ENCODE results near the gene DHRS7.

Gene DHRS7, protein sequence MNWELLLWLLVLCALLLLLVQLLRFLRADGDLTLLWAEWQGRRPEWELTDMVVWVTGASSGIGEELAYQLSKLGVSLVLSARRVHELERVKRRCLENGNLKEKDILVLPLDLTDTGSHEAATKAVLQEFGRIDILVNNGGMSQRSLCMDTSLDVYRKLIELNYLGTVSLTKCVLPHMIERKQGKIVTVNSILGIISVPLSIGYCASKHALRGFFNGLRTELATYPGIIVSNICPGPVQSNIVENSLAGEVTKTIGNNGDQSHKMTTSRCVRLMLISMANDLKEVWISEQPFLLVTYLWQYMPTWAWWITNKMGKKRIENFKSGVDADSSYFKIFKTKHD

DNA sequence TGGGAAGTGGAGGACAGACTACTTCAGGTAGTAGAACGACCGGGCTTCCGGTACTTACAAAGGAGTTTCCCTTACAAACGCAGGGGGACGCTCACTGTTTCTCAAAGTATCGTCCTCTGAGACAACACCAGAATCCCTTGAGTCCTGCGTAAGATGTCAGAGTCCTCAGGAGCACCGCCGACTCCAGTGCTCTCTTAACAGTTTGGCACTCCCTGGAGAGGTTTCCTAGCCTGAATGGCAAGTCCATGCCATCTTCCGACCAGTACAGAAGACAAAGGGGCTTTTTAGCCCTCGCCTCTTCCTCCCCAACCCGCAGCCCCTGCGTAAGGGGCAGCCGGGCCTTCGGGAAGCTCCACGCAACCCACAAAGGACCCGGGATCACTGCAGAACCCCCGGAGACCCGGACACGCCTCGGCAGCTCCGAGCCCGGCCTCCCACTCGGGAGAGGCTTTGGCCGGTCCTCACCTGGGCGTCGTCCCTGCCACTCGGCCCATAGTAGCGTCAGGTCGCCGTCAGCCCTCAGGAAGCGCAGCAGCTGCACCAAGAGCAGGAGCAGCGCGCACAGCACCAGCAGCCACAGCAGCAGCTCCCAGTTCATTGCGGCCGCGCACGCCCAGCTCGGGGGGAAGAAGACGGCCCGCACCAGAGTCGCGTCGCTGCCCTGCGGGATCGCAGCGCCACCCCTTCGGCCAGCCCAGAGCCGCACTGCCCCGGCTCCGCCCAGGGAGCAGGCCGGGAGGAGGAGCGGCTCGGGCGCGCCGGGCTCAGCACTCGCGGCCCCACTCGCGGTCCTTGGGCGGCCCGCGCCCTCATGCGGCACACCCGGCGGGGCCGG, at the start of gene DHRS7:
Gene DHRS7 (minus strand): TSS at position 687 of the 835 bp plus-strand sequence. CDS start 89 bp downstream, at position 598.
- DNase-seq (ENCODE audit: low read depth) = peak; percentile 39

- no peak for DNase-seq (ENCODE audit: low read depth)
Observed at GRCh38 chr14:60214415-60215126, 49.4 kb upstream of the DHRS7 start.

DNA sequence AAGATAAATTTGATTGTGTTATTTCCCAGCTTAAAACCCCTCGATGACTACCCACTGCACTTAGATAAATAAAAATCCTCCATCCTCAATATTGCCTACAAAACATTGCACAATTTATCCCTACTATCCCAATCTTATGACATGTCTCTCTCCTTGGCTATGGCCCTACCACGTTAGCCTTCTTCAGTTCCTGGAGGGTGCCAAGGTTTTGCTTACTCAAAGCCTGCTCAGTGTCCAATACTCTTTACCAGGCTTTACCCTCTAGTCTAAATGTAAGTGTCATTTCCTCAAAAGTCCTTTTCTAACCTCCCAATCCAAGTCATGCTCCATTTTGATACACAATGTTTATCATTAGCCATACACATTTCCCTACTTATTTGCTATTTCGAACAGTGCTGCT, 48.8 kb upstream of the DHRS7 start:
- DNase-seq (ENCODE audit: low read depth) = no peak

GRCh38 chr14:60212503-60213371, 47.5 kb upstream of the DHRS7 start:
- no peak for DNase-seq (ENCODE audit: low read depth)

DNA sequence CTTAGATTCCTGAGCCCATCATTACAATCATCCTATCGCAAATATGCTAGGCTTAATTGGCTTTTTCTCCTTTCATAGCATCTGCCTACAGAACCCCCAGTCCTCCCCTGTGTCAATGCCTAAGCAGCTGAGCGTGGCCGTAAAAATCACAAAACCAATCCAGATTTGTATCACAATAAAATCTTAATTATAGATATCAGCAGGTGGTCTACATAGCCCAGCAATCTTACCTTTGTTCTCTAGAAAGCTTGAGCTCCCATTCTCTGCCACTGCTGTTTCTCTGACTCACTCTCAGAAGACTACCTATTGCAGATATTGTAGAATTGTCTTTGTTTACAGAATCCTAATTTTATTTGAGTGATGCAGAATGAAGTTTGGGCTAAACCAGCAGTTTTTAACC, 46.0 kb upstream of the DHRS7 start:
- DNase-seq (ENCODE audit: low read depth) = no peak

GRCh38 chr14:60210703-60211102, 45.5 kb upstream of the DHRS7 start:
- DNase-seq (ENCODE audit: low read depth) = no peak

DNA sequence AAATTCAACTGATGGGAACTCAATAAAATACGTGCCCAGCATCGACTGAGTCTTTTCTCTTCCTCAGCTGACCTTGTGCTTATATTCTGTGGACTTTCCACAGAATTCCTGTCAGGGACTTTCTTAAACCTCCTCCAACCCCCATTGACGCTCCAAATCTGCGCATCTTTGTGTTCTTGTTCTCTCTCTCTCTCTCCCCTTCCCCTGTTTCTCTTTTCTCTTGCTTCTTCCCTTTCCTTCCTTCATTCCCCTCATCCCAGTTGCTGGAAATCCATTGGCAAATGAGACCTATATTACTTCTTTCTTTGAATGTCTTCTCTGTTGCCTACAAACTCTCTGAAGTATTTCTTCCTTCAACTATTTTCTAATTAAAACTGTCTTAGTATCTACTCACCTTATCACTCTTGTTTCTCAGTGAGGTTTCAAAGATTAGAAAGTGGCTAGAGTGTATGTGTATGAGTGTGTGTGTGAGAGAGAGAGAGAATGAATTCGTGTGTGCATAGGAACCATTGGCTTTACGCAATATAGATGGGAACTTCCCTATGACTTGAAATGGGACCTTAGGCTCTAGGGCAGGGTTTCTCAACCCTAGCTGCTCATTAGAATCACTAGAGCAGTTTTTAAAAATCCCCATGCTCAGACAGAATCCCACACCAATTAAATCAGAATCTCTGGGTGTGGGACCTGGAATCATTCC, 41.8 kb upstream of the DHRS7 start:
- DNase-seq (ENCODE audit: low read depth) = no peak

- no peak for DNase-seq (ENCODE audit: low read depth)
Observed at GRCh38 chr14:60206249-60206670, 41.1 kb upstream of the DHRS7 start.

GRCh38 chr14:60204843-60205774, 39.9 kb upstream of the DHRS7 start:
- no peak for DNase-seq (ENCODE audit: low read depth)

DNA sequence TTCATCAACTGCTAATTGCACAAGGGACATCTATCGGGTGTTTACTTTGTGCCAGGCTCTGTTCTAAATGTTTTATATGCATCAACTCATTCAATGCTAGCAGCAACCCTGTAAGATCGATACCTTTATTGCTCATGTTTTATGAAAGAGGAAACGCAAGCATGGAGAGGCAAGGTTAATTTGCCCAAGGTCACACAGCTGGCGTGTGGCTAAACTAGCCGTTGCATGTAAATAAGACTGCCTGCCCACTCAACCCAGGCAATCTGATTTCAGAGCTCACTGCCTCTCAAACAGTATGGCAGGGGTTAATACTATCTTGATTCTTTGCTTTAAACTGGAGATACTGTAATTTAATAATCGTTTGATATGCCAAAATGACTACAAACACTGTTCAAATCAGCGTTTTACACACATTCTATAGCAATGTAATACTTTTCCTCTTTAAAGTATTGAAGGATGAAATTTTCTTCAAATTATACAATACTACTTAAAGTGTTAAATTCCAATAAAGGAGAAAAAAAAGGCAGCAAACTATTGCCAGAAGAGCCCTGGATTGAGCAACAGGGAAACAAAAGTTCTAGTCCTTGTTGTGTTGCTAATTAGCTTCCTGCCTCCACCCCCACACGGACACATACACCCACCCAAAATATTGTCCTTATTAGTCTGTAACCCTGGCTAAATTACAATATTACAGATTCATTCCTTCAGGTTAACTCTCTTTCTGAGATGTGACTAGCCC, 39.1 kb upstream of the DHRS7 start:
- no peak for DNase-seq (ENCODE audit: low read depth)

- DNase-seq (ENCODE audit: low read depth) = no peak
Observed at GRCh38 chr14:60199321-60199720, 34.1 kb upstream of the DHRS7 start.

GRCh38 chr14:60197629-60198303, 32.6 kb upstream of the DHRS7 start:
- no peak for DNase-seq (ENCODE audit: low read depth)

- DNase-seq (ENCODE audit: low read depth) = no peak
Observed at GRCh38 chr14:60196291-60196690, 31.1 kb upstream of the DHRS7 start.

DNA sequence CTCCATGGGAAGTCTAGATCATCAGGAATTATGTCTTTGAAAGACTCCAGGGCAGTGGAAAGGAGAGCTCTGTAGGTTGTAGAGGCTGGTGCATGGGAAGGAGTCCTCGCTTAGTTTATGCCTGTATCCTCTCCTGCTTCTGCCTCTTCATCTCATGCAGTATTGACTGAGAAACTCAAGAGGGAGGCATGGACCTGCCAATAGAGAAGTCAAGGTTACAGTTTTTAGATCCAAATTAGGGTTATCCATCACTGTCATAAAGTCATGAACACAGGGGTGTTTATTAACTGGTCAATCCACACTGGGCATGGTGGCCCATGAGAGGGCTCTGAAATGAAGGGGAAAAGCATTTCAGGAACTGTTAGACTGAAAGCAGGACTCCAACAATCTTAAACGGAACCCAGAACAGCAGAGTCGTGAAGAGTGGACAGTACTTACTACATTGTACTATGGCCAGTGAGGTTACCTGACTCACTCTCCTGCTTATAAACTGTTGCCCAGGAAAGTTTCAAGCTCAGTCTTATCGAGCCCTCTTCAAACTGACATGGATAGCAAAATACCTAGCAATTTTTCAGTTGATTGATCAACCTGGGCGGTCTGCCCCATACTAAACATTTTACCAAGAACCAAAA, 30.1 kb upstream of the DHRS7 start:
- DNase-seq (ENCODE audit: low read depth) = no peak

GRCh38 chr14:60189923-60190840, 25.0 kb upstream of the DHRS7 start:
- no peak for DNase-seq (ENCODE audit: low read depth)

- DNase-seq (ENCODE audit: low read depth) = no peak
Observed at GRCh38 chr14:60188696-60189095, 23.5 kb upstream of the DHRS7 start.

DNA sequence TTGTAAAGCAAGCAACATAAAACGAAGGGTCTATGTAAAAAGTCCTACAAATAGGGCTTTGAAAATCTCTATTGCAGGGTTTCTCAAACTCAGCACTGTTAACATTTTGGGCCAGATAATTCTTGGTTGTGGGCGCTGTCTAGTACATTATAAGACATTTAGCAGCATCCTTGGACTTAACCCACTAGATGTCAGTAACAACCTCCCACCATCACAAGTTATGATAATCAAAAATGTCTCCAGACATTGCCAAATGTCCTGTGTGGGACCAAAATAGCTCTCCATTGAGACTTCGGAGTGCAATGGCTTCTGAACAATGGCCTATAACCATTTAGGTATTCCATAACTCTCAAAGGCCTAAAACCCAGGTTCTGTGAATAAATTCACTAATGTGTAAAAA, 22.9 kb upstream of the DHRS7 start:
- no peak for DNase-seq (ENCODE audit: low read depth)

All from HS-27A (cell line).